Measurements from ENCODE around the gene RNF41. TPM values are rescaled to one million over a fixed set of nuclear protein-coding genes. Genes with fewer than 3 reads are reported as not detected.

RNF41 gene
- total and polyA plus RNA-seq, 7 experiments from 2014 or later: 29.4 to 45.8 (median 43.1) TPM

DNA sequence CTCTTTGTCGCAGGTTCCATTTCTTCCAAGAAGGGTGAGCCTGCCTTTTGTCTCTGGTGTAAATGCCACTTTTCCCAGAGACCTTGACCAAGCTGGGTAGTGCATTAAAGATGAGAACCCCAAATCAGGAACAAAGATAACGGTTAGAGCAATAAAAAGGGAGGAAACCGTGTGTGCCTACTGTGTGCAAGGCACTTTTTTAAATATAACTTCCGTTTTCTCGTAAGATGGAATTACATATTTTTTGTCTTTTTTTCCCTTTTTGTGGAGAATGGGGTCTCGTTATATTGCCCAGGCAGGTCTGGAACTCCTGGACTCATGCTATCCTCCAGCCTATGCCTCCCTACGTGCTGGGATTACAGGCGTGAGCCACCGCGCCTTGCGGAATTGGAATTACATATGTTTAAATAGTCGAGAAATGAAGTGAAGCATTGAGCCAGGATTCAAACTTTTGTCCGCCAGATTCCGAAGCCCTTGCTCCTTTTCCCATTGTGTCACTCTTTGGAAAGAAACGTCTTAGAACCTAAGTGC, 1.9 kb upstream of the RNF41 start:
- ChIA-PET POLR2A (interaction anchor here (0.5 to 3.8 kb wide), 8 partner anchors 19 to 294 kb away, joined by 3 to 61 read pairs (median 23); partner anchors contain the start of genes CS, ESYT1, RAB5B and RPL41), CTCF (interaction anchor here (0.6 to 3.5 kb wide), 5 partner anchors 17 to 447 kb away, joined by 3 to 38 read pairs (median 5); partner anchors contain the start of genes RPL41 and ZC3H10)
- peak overlapping the region; percentile 82 for H3K4me3 ChIP-seq (ENCODE audit: low read length)
- peaks cover 0 to 9% (median 0%) of the 10 kb centered on the region in 5 donors for H3K36me3 Mint-ChIP-seq
- peak in 1 of 9 donors; percentile 10 for DNase-seq
- no peak for ATAC-seq
- H3K4me3 Mint-ChIP-seq: peak overlapping the region; percentile 77 to 99 (median 87)
- H3K4me1 Mint-ChIP-seq: peaks cover 16 to 57% (median 46%) of the 10 kb centered on the region in 7 donors
- H3K27ac ChIP-seq (ENCODE audit: low read depth, low read length): peak overlapping the region; percentile 98
- intact Hi-C loops (cut with micrococcal nuclease): loop anchor here (1.0 to 5.0 kb wide), 21 partner anchors 17 to 864 kb away; partner anchors contain the start of genes ANKRD52 (in 2 of the 2), STAT2 (in 2 of the 2), COQ10A (in 1 of the 2) and CS (in 1 of the 2)
- peaks cover 22 to 27% of the 10 kb centered on the region in 2 donors for H3K4me1 ChIP-seq (ENCODE audit: control insufficient read depth in 2 of 2, insufficient read depth in 2 of 2, low read length in 2 of 2)
- peaks cover 0 to 5% (median 0%) of the 10 kb centered on the region in 3 experiments for H3K36me3 ChIP-seq (ENCODE audit: control insufficient read depth in 2 of 3, insufficient read depth in 3 of 3, low read length in 3 of 3)
- no peaks in the 10 kb centered on the region for H3K27me3 ChIP-seq (ENCODE audit: control insufficient read depth in 2 of 2, insufficient read depth in 2 of 2, low read length in 2 of 2)
- H3K27ac Mint-ChIP-seq: peak overlapping the region; percentile 78 to 100 (median 91)
- H3K9me3 ChIP-seq (ENCODE audit: control insufficient read depth in 2 of 3, low read length in 3 of 3): no peaks in the 10 kb centered on the region
- H3K9me3 Mint-ChIP-seq: no peaks in the 10 kb centered on the region
- H3K27me3 Mint-ChIP-seq: peaks cover 0 to 3% (median 0%) of the 10 kb centered on the region in 5 donors

DNA sequence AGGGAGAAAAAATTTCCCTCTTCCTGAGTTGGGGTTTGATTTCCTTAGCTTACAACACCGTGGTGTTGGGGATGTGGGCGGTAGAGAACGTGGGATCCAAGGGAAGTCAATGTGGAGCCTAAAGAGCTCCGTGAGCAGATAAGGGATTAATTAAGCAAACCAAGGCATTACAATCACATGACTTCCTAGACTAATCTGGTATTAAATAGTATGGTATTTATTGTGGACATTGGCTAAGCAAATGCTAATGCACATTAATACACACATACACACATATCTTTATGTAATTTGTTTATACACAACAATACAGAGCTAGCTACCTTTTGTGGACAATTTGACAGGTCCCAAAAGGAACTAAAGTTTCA, 791 bp upstream of the RNF41 start:
- peak overlapping the region; percentile 82 for H3K4me3 ChIP-seq (ENCODE audit: low read length)
- Mint-ChIP-seq H3K4me3 (peak overlapping the region; percentile 92 to 100 (median 98)), H3K36me3 (peaks cover 0 to 9% (median 0%) of the 10 kb centered on the region in 5 donors), H3K4me1 (peaks cover 16 to 57% (median 46%) of the 10 kb centered on the region in 7 donors), H3K9me3 (no peaks in the 10 kb centered on the region), H3K27me3 (peaks cover 0 to 3% (median 0%) of the 10 kb centered on the region in 5 donors), H3K27ac (peak overlapping the region; percentile 97 to 100 (median 99))
- ATAC-seq: no peak
- no peaks in the 10 kb centered on the region for H3K9me3 ChIP-seq (ENCODE audit: control insufficient read depth in 2 of 3, low read length in 3 of 3)
- ChIA-PET POLR2A (interaction anchor here (0.6 to 3.8 kb wide), 44 partner anchors 9 to 405 kb away, joined by 3 to 61 read pairs (median 6); partner anchors contain the start of genes ANKRD52, CNPY2, COQ10A and CS), CTCF (interaction anchor here (0.6 to 3.5 kb wide), 20 partner anchors 8 to 889 kb away, joined by 3 to 38 read pairs (median 5); partner anchors contain the start of genes ANKRD52, IL23A, RPL41 and SMARCC2)
- intact Hi-C loops (cut with micrococcal nuclease): loop anchor here (1.0 to 5.0 kb wide), 7 partner anchors 70 to 865 kb away; partner anchors contain the start of genes CS (in 1 of the 2), MYL6B (in 1 of the 2), NAB2 (in 1 of the 2) and PAN2 (in 1 of the 2)
- peaks cover 22 to 27% of the 10 kb centered on the region in 2 donors for H3K4me1 ChIP-seq (ENCODE audit: control insufficient read depth in 2 of 2, insufficient read depth in 2 of 2, low read length in 2 of 2)
- peak in 2 of 9 donors; percentile 7 to 10 for DNase-seq
- H3K36me3 ChIP-seq (ENCODE audit: control insufficient read depth in 2 of 3, insufficient read depth in 3 of 3, low read length in 3 of 3): peaks cover 0 to 5% (median 0%) of the 10 kb centered on the region in 3 experiments
- H3K27ac ChIP-seq (ENCODE audit: low read depth, low read length): peak overlapping the region; percentile 98
- no peaks in the 10 kb centered on the region for H3K27me3 ChIP-seq (ENCODE audit: control insufficient read depth in 2 of 2, insufficient read depth in 2 of 2, low read length in 2 of 2)

DNA sequence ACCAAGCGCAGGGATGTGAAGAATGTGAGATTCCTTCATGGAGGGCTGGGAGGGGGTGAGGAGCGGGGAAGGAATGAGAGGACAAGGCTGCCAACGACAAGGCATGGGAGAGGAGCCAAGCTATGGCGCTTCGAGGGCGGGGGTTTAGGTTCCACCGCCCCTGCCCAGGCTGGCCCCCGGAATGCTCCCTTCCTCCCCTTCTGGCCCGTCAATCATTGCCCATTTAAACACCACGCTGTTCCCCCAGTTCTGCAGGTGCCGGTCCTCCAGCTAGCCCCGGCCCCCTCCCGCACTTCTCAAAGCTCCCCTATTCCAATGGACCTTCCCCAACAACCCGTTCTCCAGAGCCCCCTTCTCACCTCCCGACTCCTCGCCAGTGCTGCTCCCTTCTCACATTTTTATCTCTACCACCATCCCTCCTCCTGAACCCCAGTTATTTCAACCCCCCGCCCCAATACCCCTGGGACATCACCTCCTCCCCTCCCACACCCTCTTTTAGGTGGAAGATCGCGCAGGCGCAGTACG, 428 bp downstream of the RNF41 start:
- Mint-ChIP-seq H3K4me3 (peak overlapping the region; percentile 92 to 100 (median 98)), H3K27ac (peak overlapping the region; percentile 97 to 100 (median 99)), H3K36me3 (peaks cover 0 to 12% (median 0%) of the 10 kb centered on the region in 5 donors), H3K4me1 (peaks cover 21 to 62% (median 51%) of the 10 kb centered on the region in 7 donors), H3K9me3 (no peaks in the 10 kb centered on the region), H3K27me3 (peaks cover 0 to 3% (median 0%) of the 10 kb centered on the region in 5 donors)
- CTCF ChIA-PET: interaction anchor here (0.6 to 3.5 kb wide), 23 partner anchors 10 to 484 kb away, joined by 3 to 38 read pairs (median 4); partner anchors contain the start of genes ANKRD52, CNPY2, PA2G4 and RPL41
- peak overlapping the region; percentile 82 for H3K4me3 ChIP-seq (ENCODE audit: low read length)
- H3K27me3 ChIP-seq (ENCODE audit: control insufficient read depth in 2 of 2, insufficient read depth in 2 of 2, low read length in 2 of 2): no peaks in the 10 kb centered on the region
- no peaks in the 10 kb centered on the region for H3K9me3 ChIP-seq (ENCODE audit: control insufficient read depth in 2 of 3, low read length in 3 of 3)
- DNase-seq: peak in 1 of 9 donors; percentile 11
- intact Hi-C loops (cut with micrococcal nuclease): loop anchor here (1.0 to 5.0 kb wide), 6 partner anchors 69 to 866 kb away; partner anchors contain the start of genes MYL6B (in 1 of the 2), NAB2 (in 1 of the 2), PA2G4 (in 1 of the 2) and PAN2 (in 1 of the 2)
- POLR2A ChIA-PET: interaction anchor here (0.5 to 3.8 kb wide), 45 partner anchors 8 to 506 kb away, joined by 3 to 61 read pairs (median 5); partner anchors contain the start of genes ANKRD52, BAZ2A, CNPY2 and COQ10A
- H3K4me1 ChIP-seq (ENCODE audit: control insufficient read depth in 2 of 2, insufficient read depth in 2 of 2, low read length in 2 of 2): peaks cover 22 to 27% of the 10 kb centered on the region in 2 donors
- peak; percentile 45 for ATAC-seq
- peaks cover 0 to 9% (median 0%) of the 10 kb centered on the region in 3 experiments for H3K36me3 ChIP-seq (ENCODE audit: control insufficient read depth in 2 of 3, insufficient read depth in 3 of 3, low read length in 3 of 3)
- peak overlapping the region; percentile 98 for H3K27ac ChIP-seq (ENCODE audit: low read depth, low read length)

DNA sequence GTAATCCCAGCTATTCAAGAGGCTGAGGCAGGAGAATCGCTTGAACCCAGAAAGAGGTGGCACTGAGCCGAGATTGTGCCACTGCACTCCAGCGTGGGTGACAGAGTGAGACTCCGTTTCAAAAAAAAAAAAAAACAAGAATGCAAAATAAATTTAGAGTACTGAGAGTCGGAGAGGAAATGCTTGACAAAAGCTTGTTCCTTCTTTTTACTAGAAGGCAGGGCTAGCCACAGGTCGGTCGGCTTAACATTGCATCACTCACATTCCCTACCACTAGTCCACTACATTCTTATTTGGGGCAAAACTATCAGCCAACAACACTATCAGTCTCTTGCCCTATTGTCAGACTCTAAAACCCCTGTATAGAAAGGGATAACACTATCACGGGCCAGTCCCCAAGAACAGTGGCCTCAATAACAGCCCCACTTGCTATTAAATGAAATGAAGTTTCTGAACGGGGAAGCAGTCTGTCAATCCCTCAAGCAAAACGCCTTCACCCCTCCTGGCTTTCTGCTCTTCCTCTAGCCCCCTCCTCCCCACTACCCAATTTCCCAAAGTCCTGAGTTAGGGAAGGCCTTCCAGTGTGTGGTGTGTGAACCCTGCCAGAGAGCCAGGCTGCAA, 1.0 kb downstream of the RNF41 start:
- H3K4me1 ChIP-seq (ENCODE audit: control insufficient read depth in 2 of 2, insufficient read depth in 2 of 2, low read length in 2 of 2): peaks cover 22 to 27% of the 10 kb centered on the region in 2 donors
- DNase-seq (peak in 4 of 9 donors; percentile 11 to 27 (median 22)), ATAC-seq (no peak)
- no peaks in the 10 kb centered on the region for H3K9me3 Mint-ChIP-seq
- H3K9me3 ChIP-seq (ENCODE audit: control insufficient read depth in 2 of 3, low read length in 3 of 3): no peaks in the 10 kb centered on the region
- H3K4me3 Mint-ChIP-seq: peak overlapping the region; percentile 92 to 100 (median 98)
- peak overlapping the region; percentile 97 to 100 (median 99) for H3K27ac Mint-ChIP-seq
- intact Hi-C loops (cut with micrococcal nuclease): loop anchor here (1.0 to 5.0 kb wide), 6 partner anchors 68 to 867 kb away; partner anchors contain the start of genes MYL6B (in 1 of the 2), NAB2 (in 1 of the 2), PA2G4 (in 1 of the 2) and PAN2 (in 1 of the 2)
- H3K36me3 ChIP-seq (ENCODE audit: control insufficient read depth in 2 of 3, insufficient read depth in 3 of 3, low read length in 3 of 3): peaks cover 0 to 10% (median 0%) of the 10 kb centered on the region in 3 experiments
- H3K36me3 Mint-ChIP-seq: peaks cover 0 to 9% (median 0%) of the 10 kb centered on the region in 5 donors
- no peaks in the 10 kb centered on the region for H3K27me3 ChIP-seq (ENCODE audit: control insufficient read depth in 2 of 2, insufficient read depth in 2 of 2, low read length in 2 of 2)
- peak overlapping the region; percentile 82 for H3K4me3 ChIP-seq (ENCODE audit: low read length)
- peak overlapping the region; percentile 98 for H3K27ac ChIP-seq (ENCODE audit: low read depth, low read length)
- POLR2A ChIA-PET: interaction anchor here (0.5 to 3.8 kb wide), 14 partner anchors 9 to 419 kb away, joined by 3 to 61 read pairs (median 14); partner anchors contain the start of genes COQ10A, RPL41, SMARCC2 and SPRYD4
- CTCF ChIA-PET: interaction anchor here (1.1 to 3.5 kb wide), 9 partner anchors 15 to 416 kb away, joined by 3 to 38 read pairs (median 5); partner anchors contain the start of genes PA2G4, RPL41, SMARCC2 and ZC3H10
- peaks cover 0 to 3% (median 0%) of the 10 kb centered on the region in 5 donors for H3K27me3 Mint-ChIP-seq
- H3K4me1 Mint-ChIP-seq: peaks cover 21 to 66% (median 52%) of the 10 kb centered on the region in 7 donors

DNA sequence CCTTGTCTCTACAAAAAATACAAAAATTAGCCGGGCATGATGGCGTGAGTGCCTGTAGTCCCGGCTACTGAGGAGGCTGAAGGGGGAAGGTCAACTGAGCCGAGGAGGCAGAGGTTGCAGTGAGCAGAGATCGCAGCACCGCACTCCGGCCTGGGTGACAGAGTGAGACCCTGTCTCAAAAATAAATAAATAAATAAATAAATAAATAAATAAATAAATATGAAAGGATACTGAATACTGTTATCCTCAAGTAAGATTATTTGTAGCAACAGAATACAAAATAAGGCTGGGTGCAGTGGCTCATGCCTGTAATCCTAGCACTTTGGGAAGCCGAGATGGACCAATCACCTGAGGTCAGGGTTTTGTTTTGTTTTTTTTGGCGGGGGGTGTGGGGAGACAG, 1.9 kb downstream of the RNF41 start:
- ChIA-PET POLR2A (interaction anchor here (0.7 to 3.8 kb wide), 5 partner anchors 16 to 420 kb away, joined by 6 to 61 read pairs (median 40); partner anchors contain the start of genes RPL41, SMARCC2 and ZC3H10), CTCF (no interaction called here)
- H3K27me3 Mint-ChIP-seq: peaks cover 0 to 3% (median 0%) of the 10 kb centered on the region in 5 donors
- H3K36me3 ChIP-seq (ENCODE audit: control insufficient read depth in 2 of 3, insufficient read depth in 3 of 3, low read length in 3 of 3): peaks cover 0 to 15% (median 5%) of the 10 kb centered on the region in 3 experiments
- peaks cover 22 to 25% of the 10 kb centered on the region in 2 donors for H3K4me1 ChIP-seq (ENCODE audit: control insufficient read depth in 2 of 2, insufficient read depth in 2 of 2, low read length in 2 of 2)
- peak overlapping the region in 7 of 10 donors; percentile 18 to 61 (median 37) for H3K4me3 Mint-ChIP-seq
- no peaks in the 10 kb centered on the region for H3K27me3 ChIP-seq (ENCODE audit: control insufficient read depth in 2 of 2, insufficient read depth in 2 of 2, low read length in 2 of 2)
- peak overlapping the region in 3 of 9 donors; percentile 9 to 66 (median 46) for H3K27ac Mint-ChIP-seq
- no peak overlapping the region for H3K4me3 ChIP-seq (ENCODE audit: low read length)
- no peak for ATAC-seq
- intact Hi-C loops (cut with micrococcal nuclease): loop anchor here (2.0 to 5.0 kb wide), 4 partner anchors 68 to 867 kb away; partner anchors contain the start of genes MYL6B (in 1 of the 2), NAB2 (in 1 of the 2) and PAN2 (in 1 of the 2)
- H3K27ac ChIP-seq (ENCODE audit: low read depth, low read length): no peak overlapping the region
- H3K4me1 Mint-ChIP-seq: peaks cover 15 to 63% (median 48%) of the 10 kb centered on the region in 7 donors
- H3K9me3 ChIP-seq (ENCODE audit: control insufficient read depth in 2 of 3, low read length in 3 of 3): no peaks in the 10 kb centered on the region
- no peaks in the 10 kb centered on the region for H3K9me3 Mint-ChIP-seq
- peaks cover 5 to 10% (median 5%) of the 10 kb centered on the region in 5 donors for H3K36me3 Mint-ChIP-seq
- no peak for DNase-seq

Data from naive thymus-derived CD4-positive, alpha-beta T cell (primary cell).